DOHH2 (cell line): ENCODE measurements around the gene CFAP74.

ENCODE experiments used
- EZH2phosphoT487 ChIP-seq: fragments of 200-600 bp; sonication (generic); IDR thresholded peaks from 2 replicates; pipeline ENCODE4 v1.6.1; 2017; ENCODE audit warnings: borderline replicate concordance, mild to moderate bottlenecking, antibody characterized with exemption, low read length, moderate library complexity, mixed read lengths
- TF ChIP-seq, protein P1 (sequence below): fragments of 200-600 bp; sonication (generic); IDR thresholded peaks from one replicate; pipeline ENCODE4 v1.5.1; 2014; ENCODE audit warnings: antibody characterized with exemption, mild to moderate bottlenecking, low read depth, low read length; ENCODE audit not compliant: poor library complexity, severe bottlenecking

DNA sequence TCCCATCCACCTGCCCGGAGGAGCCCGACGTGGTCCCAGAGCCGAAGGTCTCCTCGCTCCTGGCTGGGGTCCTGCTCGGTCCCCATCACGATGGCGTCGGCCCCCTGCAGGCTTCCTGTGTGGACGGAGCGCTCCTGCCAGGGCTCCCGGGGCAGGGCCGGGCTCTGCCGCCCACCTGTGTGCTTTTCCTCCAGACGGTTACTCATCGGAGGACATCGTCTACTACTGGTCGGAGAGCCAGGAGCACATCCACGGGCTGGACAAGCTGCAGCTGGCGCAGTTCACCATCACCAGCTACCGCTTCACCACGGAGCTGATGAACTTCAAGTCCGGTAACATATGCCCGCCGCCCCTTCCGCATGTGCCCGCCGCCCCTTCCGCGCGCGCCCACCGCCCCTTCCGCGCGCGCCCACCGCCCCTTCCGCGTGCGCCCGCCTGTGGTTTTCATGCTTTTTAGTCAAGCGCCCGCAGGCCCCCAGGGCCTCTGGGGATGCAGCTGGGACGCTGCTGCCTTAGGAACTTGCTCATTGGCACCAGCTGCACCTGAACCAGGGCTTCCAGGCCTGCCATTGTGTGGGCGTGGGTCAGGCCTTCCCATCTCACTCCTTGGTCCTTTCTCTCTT, 24.5 kb upstream of the CFAP74 start:
- TF ChIP-seq, protein P1, sequence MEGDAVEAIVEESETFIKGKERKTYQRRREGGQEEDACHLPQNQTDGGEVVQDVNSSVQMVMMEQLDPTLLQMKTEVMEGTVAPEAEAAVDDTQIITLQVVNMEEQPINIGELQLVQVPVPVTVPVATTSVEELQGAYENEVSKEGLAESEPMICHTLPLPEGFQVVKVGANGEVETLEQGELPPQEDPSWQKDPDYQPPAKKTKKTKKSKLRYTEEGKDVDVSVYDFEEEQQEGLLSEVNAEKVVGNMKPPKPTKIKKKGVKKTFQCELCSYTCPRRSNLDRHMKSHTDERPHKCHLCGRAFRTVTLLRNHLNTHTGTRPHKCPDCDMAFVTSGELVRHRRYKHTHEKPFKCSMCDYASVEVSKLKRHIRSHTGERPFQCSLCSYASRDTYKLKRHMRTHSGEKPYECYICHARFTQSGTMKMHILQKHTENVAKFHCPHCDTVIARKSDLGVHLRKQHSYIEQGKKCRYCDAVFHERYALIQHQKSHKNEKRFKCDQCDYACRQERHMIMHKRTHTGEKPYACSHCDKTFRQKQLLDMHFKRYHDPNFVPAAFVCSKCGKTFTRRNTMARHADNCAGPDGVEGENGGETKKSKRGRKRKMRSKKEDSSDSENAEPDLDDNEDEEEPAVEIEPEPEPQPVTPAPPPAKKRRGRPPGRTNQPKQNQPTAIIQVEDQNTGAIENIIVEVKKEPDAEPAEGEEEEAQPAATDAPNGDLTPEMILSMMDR, result no peak
- no peak for TF ChIP-seq EZH2phosphoT487
